Measurements from ENCODE around the gene DNER. TPM values are rescaled to one million over a fixed set of nuclear protein-coding genes. Genes with fewer than 3 reads are reported as not detected.

Gene DNER
- total and polyA plus RNA-seq, 2 experiments from 2014 or later: 4.7 to 8.8 TPM

DNA sequence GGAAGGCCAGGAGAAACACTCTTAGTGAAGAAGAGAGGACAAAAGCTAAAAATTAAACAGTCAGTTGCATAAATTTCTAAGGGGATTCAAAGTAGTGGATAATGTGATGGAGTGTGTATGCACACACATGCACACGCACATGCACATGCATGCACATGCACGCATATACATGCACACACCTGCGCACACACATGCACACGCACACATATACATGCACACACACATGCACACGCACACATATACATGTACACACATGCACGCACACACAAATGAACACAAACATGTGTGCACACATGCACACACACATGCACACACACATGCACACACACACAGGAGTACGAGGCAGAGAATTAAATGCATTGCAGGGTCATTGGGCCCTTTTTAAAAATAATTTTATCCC lies 117.6 kb downstream of the DNER start (continued):
- TF ChIP-seq, protein P1, sequence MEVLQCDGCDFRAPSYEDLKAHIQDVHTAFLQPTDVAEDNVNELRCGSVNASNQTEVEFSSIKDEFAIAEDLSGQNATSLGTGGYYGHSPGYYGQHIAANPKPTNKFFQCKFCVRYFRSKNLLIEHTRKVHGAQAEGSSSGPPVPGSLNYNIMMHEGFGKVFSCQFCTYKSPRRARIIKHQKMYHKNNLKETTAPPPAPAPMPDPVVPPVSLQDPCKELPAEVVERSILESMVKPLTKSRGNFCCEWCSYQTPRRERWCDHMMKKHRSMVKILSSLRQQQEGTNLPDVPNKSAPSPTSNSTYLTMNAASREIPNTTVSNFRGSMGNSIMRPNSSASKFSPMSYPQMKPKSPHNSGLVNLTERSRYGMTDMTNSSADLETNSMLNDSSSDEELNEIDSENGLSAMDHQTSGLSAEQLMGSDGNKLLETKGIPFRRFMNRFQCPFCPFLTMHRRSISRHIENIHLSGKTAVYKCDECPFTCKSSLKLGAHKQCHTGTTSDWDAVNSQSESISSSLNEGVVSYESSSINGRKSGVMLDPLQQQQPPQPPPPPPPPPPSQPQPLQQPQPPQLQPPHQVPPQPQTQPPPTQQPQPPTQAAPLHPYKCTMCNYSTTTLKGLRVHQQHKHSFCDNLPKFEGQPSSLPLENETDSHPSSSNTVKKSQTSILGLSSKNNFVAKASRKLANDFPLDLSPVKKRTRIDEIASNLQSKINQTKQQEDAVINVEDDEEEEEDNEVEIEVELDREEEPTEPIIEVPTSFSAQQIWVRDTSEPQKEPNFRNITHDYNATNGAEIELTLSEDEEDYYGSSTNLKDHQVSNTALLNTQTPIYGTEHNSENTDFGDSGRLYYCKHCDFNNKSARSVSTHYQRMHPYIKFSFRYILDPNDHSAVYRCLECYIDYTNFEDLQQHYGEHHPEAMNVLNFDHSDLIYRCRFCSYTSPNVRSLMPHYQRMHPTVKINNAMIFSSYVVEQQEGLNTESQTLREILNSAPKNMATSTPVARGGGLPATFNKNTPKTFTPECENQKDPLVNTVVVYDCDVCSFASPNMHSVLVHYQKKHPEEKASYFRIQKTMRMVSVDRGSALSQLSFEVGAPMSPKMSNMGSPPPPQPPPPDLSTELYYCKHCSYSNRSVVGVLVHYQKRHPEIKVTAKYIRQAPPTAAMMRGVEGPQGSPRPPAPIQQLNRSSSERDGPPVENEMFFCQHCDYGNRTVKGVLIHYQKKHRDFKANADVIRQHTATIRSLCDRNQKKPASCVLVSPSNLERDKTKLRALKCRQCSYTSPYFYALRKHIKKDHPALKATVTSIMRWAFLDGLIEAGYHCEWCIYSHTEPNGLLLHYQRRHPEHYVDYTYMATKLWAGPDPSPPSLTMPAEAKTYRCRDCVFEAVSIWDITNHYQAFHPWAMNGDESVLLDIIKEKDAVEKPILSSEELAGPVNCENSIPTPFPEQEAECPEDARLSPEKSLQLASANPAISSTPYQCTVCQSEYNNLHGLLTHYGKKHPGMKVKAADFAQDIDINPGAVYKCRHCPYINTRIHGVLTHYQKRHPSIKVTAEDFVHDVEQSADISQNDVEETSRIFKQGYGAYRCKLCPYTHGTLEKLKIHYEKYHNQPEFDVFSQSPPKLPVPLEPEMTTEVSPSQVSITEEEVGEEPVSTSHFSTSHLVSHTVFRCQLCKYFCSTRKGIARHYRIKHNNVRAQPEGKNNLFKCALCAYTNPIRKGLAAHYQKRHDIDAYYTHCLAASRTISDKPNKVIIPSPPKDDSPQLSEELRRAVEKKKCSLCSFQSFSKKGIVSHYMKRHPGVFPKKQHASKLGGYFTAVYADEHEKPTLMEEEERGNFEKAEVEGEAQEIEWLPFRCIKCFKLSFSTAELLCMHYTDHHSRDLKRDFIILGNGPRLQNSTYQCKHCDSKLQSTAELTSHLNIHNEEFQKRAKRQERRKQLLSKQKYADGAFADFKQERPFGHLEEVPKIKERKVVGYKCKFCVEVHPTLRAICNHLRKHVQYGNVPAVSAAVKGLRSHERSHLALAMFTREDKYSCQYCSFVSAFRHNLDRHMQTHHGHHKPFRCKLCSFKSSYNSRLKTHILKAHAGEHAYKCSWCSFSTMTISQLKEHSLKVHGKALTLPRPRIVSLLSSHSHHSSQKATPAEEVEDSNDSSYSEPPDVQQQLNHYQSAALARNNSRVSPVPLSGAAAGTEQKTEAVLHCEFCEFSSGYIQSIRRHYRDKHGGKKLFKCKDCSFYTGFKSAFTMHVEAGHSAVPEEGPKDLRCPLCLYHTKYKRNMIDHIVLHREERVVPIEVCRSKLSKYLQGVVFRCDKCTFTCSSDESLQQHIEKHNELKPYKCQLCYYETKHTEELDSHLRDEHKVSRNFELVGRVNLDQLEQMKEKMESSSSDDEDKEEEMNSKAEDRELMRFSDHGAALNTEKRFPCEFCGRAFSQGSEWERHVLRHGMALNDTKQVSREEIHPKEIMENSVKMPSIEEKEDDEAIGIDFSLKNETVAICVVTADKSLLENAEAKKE (CRISPR knock-in tag; IDR thresholded peaks at IDR 0.05): no peak
- TF ChIP-seq POLR2AphosphoS5 (IDR thresholded peaks at IDR 0.05; ENCODE audit: low read depth) (no peak), JUNB (IDR thresholded peaks at IDR 0.05; ENCODE audit: unreplicated experiment) (no peak), ZNF114 (CRISPR knock-in tag; IDR thresholded peaks at IDR 0.05) (no peak), EZH2phosphoT487 (IDR thresholded peaks at IDR 0.05; ENCODE audit: unreplicated experiment) (no peak)
- TF ChIP-seq, protein P2, sequence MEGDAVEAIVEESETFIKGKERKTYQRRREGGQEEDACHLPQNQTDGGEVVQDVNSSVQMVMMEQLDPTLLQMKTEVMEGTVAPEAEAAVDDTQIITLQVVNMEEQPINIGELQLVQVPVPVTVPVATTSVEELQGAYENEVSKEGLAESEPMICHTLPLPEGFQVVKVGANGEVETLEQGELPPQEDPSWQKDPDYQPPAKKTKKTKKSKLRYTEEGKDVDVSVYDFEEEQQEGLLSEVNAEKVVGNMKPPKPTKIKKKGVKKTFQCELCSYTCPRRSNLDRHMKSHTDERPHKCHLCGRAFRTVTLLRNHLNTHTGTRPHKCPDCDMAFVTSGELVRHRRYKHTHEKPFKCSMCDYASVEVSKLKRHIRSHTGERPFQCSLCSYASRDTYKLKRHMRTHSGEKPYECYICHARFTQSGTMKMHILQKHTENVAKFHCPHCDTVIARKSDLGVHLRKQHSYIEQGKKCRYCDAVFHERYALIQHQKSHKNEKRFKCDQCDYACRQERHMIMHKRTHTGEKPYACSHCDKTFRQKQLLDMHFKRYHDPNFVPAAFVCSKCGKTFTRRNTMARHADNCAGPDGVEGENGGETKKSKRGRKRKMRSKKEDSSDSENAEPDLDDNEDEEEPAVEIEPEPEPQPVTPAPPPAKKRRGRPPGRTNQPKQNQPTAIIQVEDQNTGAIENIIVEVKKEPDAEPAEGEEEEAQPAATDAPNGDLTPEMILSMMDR (conservative IDR thresholded peaks at IDR 0.05; ENCODE audit: low read depth in 2 of 2): no peak

DNA sequence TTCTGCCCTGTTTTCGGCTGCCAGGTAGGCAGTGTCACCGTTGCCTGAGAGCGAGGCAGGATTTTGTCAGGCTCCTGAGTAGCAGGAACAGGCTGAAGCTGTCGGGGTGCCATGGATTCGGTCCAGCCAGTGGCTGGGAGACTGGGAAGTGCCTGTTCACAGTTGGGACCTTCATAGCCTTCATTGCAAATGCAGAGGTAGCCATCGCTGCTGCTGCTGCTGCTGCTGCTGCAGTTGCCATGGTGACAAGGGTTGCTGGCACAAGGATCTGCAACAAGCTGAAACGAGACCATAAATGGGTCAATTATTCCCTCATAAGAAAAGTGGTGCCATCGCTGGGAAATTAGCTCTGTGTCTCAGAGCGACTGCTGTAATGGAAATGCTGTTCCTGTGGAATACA lies 122.7 kb downstream of the DNER start:
- peaks cover 19% of the 10 kb centered on the region; the same call in 2 of the 3 replicates for H3K4me1 Mint-ChIP-seq
- DNase-seq (ENCODE audit: low spot score) (no peak), ATAC-seq (no peak)
- no peak overlapping the region for H3K4me3 Mint-ChIP-seq
- no peak overlapping the region for H2AFZ ChIP-seq
- no peak overlapping the region for H3K4me2 ChIP-seq
- no peaks in the 10 kb centered on the region for H3K27me3 ChIP-seq (ENCODE audit: insufficient read depth)
- H3K4me3 ChIP-seq: no peak overlapping the region
- no peak overlapping the region for H3K27ac Mint-ChIP-seq
- H3K9me2 ChIP-seq (ENCODE audit: insufficient read depth): no peaks in the 10 kb centered on the region
- H4K20me1 ChIP-seq (replicated peaks; ENCODE audit: insufficient read depth): 0 out of 2 replicates have a peak, but pooled peaks cover 3% of the 10 kb centered on the region
- H3F3A ChIP-seq (replicated peaks; ENCODE audit: low read depth): no peaks in the 10 kb centered on the region
- H3K27ac ChIP-seq (ENCODE audit: low read depth): no peak overlapping the region
- no peaks in the 10 kb centered on the region for H3K36me3 ChIP-seq (ENCODE audit: insufficient read depth)
- H3K4me1 ChIP-seq (ENCODE audit: insufficient read depth): peaks cover 16% of the 10 kb centered on the region
- H3K36me3 Mint-ChIP-seq (ENCODE audit: low read depth): no peaks in the 10 kb centered on the region
- no peaks in the 10 kb centered on the region; the same call in 2 of the 3 replicates for H3K9me3 Mint-ChIP-seq
- H3K79me2 ChIP-seq (replicated peaks; ENCODE audit: insufficient read depth): no peaks in the 10 kb centered on the region
- peaks cover 7% of the 10 kb centered on the region for H3K27me3 Mint-ChIP-seq (ENCODE audit: insufficient read depth, low read depth, poor library complexity)
- TF ChIP-seq EZH2phosphoT487 (IDR thresholded peaks at IDR 0.05; ENCODE audit: unreplicated experiment) (no peak), POLR2AphosphoS5 (IDR thresholded peaks at IDR 0.05; ENCODE audit: low read depth) (no peak), STAT1 (IDR thresholded peaks at IDR 0.05; ENCODE audit: unreplicated experiment) (no peak)
- TF ChIP-seq, protein P1 (CRISPR knock-in tag; IDR thresholded peaks at IDR 0.05): no peak

Data from GM23338 (cell line).